Left cardiac atrium (tissue), 4 donors: ENCODE measurements around the gene ASIC2. TPM values are rescaled to one million over a fixed set of nuclear protein-coding genes. Genes with fewer than 3 reads are reported as not detected.

Experiments used
- ATAC-seq, 2 donors: fragments of 200-7000 bp; cut with Tn5 transposase; one replicate each; pipeline ENCODE4 v1.9.1; 2020; ENCODE audit warnings: mild to moderate bottlenecking in 2 of 2, moderate library complexity in 2 of 2
- DNase-seq: peaks from one replicate; pipeline ENCODE4 v3.0.0-alpha.2; 2020
- intact Hi-C, 2 donors: fragments of 100-400 bp; cut with DNase I; formaldehyde crosslinking; loops; one replicate each; pipeline versions ENCODE4 v1.14.1 to v1.15.1; 2022 to 2023
- total RNA-seq, 2 donors: library from RNA; stranded (reverse); fragmentation: NEBNext Ultra II Directional; extraction: Animal tissue kit (Norgen Biotek cat#: 25700); gene quantifications; one replicate each; pipeline ENCODE4 v1.2.1, GENCODE V29; 2021
- donor health status: DM: no; HTN: yes; CAD: no.
- donor health status: DM: no; HTN: yes; CAD: no; lungs with severe emphysema.
- donor health status: DM: yes; HTN: yes; CAD: no.
- donor health status: Dilated cardiomyopathy.

Gene ASIC2
- total RNA-seq, 2 donors from 2014 or later, result 0.08 TPM; not detected in 1

GRCh38 chr17:33106525-33107165 is 186.4 kb downstream of the ASIC2 start:
- intact Hi-C loops, result no loop called here
- no peak for ATAC-seq
- no peak for DNase-seq

GRCh38 chr17:33105911-33106310 is 187.2 kb downstream of the ASIC2 start:
- intact Hi-C loops, result no loop called here

GRCh38 chr17:33099906-33100305 is 193.2 kb downstream of the ASIC2 start:
- no peak for DNase-seq
- no peak for ATAC-seq
- intact Hi-C loops, result no loop called here

More at GRCh38 chr17:33105911-33106310, 187.2 kb downstream of the ASIC2 start:
- no peak for DNase-seq
- no peak for ATAC-seq

- ATAC-seq (no peak), DNase-seq (no peak)
- intact Hi-C loops, result no loop called here
Observed at GRCh38 chr17:33099252-33099651, 193.8 kb downstream of the ASIC2 start.

GRCh38 chr17:33097411-33097810 is 195.7 kb downstream of the ASIC2 start:
- intact Hi-C loops, result no loop called here
- DNase-seq (no peak), ATAC-seq (no peak)

- ATAC-seq, result no peak
- DNase-seq, result no peak
- intact Hi-C loops, result no loop called here
Observed at GRCh38 chr17:33096161-33096560, 196.9 kb downstream of the ASIC2 start.

- intact Hi-C loops, result no loop called here
- ATAC-seq (peak in 1 of 2 donors; percentile 44), DNase-seq (no peak)
Observed at GRCh38 chr17:33091271-33091670, 201.8 kb downstream of the ASIC2 start.

- ATAC-seq (no peak), DNase-seq (no peak)
- intact Hi-C loops, result no loop called here
Observed at GRCh38 chr17:33090806-33091205, 202.3 kb downstream of the ASIC2 start.

GRCh38 chr17:33086878-33087277 is 206.2 kb downstream of the ASIC2 start:
- ATAC-seq, result no peak
- intact Hi-C loops, result no loop called here

GRCh38 chr17:33086041-33086440 is 207.1 kb downstream of the ASIC2 start:
- DNase-seq, result no peak
- ATAC-seq, result no peak
- intact Hi-C loops, result no loop called here

More at GRCh38 chr17:33086878-33087277, 206.2 kb downstream of the ASIC2 start:
- no peak for DNase-seq

GRCh38 chr17:33085256-33085655 is 207.8 kb downstream of the ASIC2 start:
- intact Hi-C loops, result no loop called here
- DNase-seq, result no peak
- ATAC-seq, result no peak

- no peak for DNase-seq
- intact Hi-C loops, result no loop called here
- ATAC-seq, result no peak
Observed at GRCh38 chr17:33084755-33085154, 208.3 kb downstream of the ASIC2 start.

GRCh38 chr17:33082529-33083173 is 210.4 kb downstream of the ASIC2 start:
- DNase-seq (no peak), ATAC-seq (no peak)
- intact Hi-C loops, result no loop called here

- no peak for ATAC-seq
- intact Hi-C loops, result no loop called here
- DNase-seq, result no peak
Observed at GRCh38 chr17:33080091-33080490, 213.0 kb downstream of the ASIC2 start.

- ATAC-seq, result no peak
- DNase-seq, result no peak
- intact Hi-C loops, result no loop called here
Observed at GRCh38 chr17:33079201-33079600, 213.9 kb downstream of the ASIC2 start.

GRCh38 chr17:33076979-33077378 is 216.1 kb downstream of the ASIC2 start:
- ATAC-seq, result no peak
- DNase-seq, result no peak
- intact Hi-C loops, result no loop called here

- no peak for DNase-seq
- no peak for ATAC-seq
- intact Hi-C loops, result no loop called here
Observed at GRCh38 chr17:33073416-33073815, 219.7 kb downstream of the ASIC2 start.

GRCh38 chr17:33072421-33073161 is 220.5 kb downstream of the ASIC2 start:
- no peak for DNase-seq
- intact Hi-C loops, result no loop called here
- ATAC-seq, result peak in 1 of 2 donors; percentile 82

- ATAC-seq, result no peak
- no peak for DNase-seq
- intact Hi-C loops, result no loop called here
Observed at GRCh38 chr17:33071656-33072055, 221.4 kb downstream of the ASIC2 start.

- ATAC-seq (no peak), DNase-seq (no peak)
- intact Hi-C loops, result no loop called here
Observed at GRCh38 chr17:33057564-33057963, 235.5 kb downstream of the ASIC2 start.
